Prostate gland (tissue), 2 donors: ENCODE results near the gene WEE2.

ENCODE experiments used
- CTCF ChIP-seq, 4 experiments: fragments of 200-600 bp in 2 of 4; fragments of 450-650 bp in 2 of 4; sonication (generic) in 2 of 4; IDR thresholded peaks; 1 replicate in 3 of 4; 2 replicates in 1 of 4; pipeline ENCODE4 v1.5.1; 2016 to 2019; ENCODE audit warnings: antibody characterized with exemption in 4 of 4, mild to moderate bottlenecking in 2 of 4, moderate library complexity in 2 of 4
- POLR2A ChIP-seq: fragments of 450-650 bp; IDR thresholded peaks from one replicate; pipeline ENCODE4 v1.6.1; 2016; ENCODE audit warnings: antibody characterized with exemption, mild to moderate bottlenecking
- POLR2AphosphoS5 ChIP-seq: sonication (generic); formaldehyde crosslinking; IDR thresholded peaks from one replicate; pipeline ENCODE4 v1.6.1; 2017; ENCODE audit warnings: antibody characterized with exemption

- no peak for TF ChIP-seq POLR2AphosphoS5
- TF ChIP-seq CTCF (IDR thresholded peaks at IDR 0.05): no peak
- no peak for TF ChIP-seq POLR2A
Observed at GRCh38 chr7:141739250-141739649, 31.1 kb downstream of the WEE2 start.
